Testis (tissue), 2 donors: ENCODE results near the gene TEX13A.

Experiments
- POLR2A ChIP-seq: fragments of 450-650 bp; IDR thresholded peaks from one replicate; pipeline ENCODE4 v1.6.1; 2017; ENCODE audit warnings: antibody characterized with exemption, mild to moderate bottlenecking, moderate library complexity
- TF ChIP-seq, protein P1 (sequence below), 3 experiments: fragments of 450-650 bp in 2 of 3; fragments of 200-600 bp in 1 of 3; sonication (generic) in 1 of 3; IDR thresholded peaks; one replicate each; pipeline ENCODE4 v1.5.1; 2016 to 2019; ENCODE audit warnings: antibody characterized with exemption in 3 of 3, mild to moderate bottlenecking in 2 of 3, moderate library complexity in 1 of 3

DNA sequence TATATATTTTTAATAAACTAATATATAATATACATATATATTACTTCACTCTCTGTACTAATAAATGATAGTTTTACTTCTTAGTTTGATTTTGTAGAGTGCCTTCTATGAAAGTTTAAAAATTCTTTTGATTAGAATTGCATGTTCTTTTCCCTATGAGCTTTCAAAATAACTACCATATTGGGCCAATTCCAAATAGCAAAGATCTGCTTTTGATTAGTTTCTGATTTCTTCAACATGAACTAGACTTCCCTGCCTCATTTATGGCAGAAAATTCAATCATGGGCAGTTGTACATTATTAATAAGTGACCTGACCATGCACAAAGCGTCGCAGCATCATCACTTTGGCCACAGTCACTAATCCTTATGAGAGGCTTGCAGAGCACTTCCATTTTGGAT, 48.9 kb upstream of the TEX13A start:
- TF ChIP-seq, protein P1, sequence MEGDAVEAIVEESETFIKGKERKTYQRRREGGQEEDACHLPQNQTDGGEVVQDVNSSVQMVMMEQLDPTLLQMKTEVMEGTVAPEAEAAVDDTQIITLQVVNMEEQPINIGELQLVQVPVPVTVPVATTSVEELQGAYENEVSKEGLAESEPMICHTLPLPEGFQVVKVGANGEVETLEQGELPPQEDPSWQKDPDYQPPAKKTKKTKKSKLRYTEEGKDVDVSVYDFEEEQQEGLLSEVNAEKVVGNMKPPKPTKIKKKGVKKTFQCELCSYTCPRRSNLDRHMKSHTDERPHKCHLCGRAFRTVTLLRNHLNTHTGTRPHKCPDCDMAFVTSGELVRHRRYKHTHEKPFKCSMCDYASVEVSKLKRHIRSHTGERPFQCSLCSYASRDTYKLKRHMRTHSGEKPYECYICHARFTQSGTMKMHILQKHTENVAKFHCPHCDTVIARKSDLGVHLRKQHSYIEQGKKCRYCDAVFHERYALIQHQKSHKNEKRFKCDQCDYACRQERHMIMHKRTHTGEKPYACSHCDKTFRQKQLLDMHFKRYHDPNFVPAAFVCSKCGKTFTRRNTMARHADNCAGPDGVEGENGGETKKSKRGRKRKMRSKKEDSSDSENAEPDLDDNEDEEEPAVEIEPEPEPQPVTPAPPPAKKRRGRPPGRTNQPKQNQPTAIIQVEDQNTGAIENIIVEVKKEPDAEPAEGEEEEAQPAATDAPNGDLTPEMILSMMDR (IDR thresholded peaks at IDR 0.05) = no peak
- no peak for TF ChIP-seq POLR2A
